ENCODE measurements around the gene ZNF211.

- no peak for TF ChIP-seq ISL1 (CRISPR knock-in tag; IDR thresholded peaks at IDR 0.05)
- TF ChIP-seq OSR1 (CRISPR knock-in tag; IDR thresholded peaks at IDR 0.05), result no peak
- no peak for TF ChIP-seq POU6F1 (CRISPR knock-in tag; IDR thresholded peaks at IDR 0.05; ENCODE audit: borderline replicate concordance, low read depth)
- TF ChIP-seq ZFP3 (CRISPR knock-in tag; IDR thresholded peaks at IDR 0.05), result no peak
- no peak for TF ChIP-seq RARB (CRISPR knock-in tag; IDR thresholded peaks at IDR 0.05)
- no peak for TF ChIP-seq TCF4 (CRISPR knock-in tag; IDR thresholded peaks at IDR 0.05; ENCODE audit: borderline replicate concordance)
Measured at GRCh38 chr19:57606931-57607330, 26.0 kb upstream of the ZNF211 start.
